ENCODE results near the gene S1PR4. TPM values are rescaled to one million over a fixed set of nuclear protein-coding genes. Genes with fewer than 3 reads are reported as not detected.

S1PR4 gene
- total and polyA plus RNA-seq, 2 experiments from 2014 or later = not detected

DNA sequence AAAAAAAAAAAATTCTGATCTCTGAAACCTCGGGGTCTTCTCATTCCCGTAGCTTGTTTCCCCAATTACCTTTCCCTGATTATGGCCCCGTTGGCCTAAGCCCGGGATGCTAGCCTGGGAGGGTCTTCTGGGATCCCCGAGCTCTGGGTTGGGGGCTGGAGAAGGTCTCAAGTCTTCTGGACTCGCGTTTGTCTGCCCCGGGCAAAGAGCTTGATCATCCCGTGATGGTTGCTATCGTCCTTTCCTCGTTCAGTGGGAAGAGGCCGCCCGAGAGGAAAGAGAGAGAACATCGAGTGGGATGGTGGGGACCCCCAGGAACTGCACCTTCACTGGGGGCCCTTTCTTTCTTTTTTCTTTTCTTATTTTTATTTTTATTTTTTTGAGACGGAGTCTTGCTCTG, 40.3 kb upstream of the S1PR4 start:
- Histone ChIP-seq H3F3A (ENCODE audit: insufficient read depth) (peaks cover 22% of the 10 kb centered on the region), H3K4me3 (no peak overlapping the region), H3K4me2 (ENCODE audit: unreplicated experiment) (no peak overlapping the region), H3K4me1 (ENCODE audit: insufficient read depth) (peaks cover 18% of the 10 kb centered on the region), H4K20me1 (ENCODE audit: insufficient read depth) (no peaks in the 10 kb centered on the region), H3K9ac (no peak overlapping the region), H3K79me2 (ENCODE audit: insufficient read depth) (no peaks in the 10 kb centered on the region), H3K36me3 (ENCODE audit: low read depth) (no peaks in the 10 kb centered on the region), H3K27ac (no peak overlapping the region), H3K9me2 (ENCODE audit: insufficient read depth) (no peaks in the 10 kb centered on the region), H2AFZ (no peak overlapping the region), H3K9me3 (ENCODE audit: low read depth) (no peaks in the 10 kb centered on the region), H3K27me3 (replicated peaks; ENCODE audit: insufficient read depth) (no peaks in the 10 kb centered on the region)
- WGBS, 2 experiments (ENCODE audit: low coverage in 1 of 2, low lambda C conversion rate in 2 of 2, missing lambda C conversion rate in 2 of 2) = 91% methylated on average over 11 to 15 of the region's 15 CpGs
- no peak for TF ChIP-seq EZH2 (IDR thresholded peaks at IDR 0.05; ENCODE audit: insufficient read depth, poor library complexity, severe bottlenecking)
- no peak for TF ChIP-seq EZH2phosphoT487 (IDR thresholded peaks at IDR 0.05; ENCODE audit: insufficient read depth, low read depth)
- DNase-seq = no peak
- in situ Hi-C loops (cut with MboI) = no loop called here

DNA sequence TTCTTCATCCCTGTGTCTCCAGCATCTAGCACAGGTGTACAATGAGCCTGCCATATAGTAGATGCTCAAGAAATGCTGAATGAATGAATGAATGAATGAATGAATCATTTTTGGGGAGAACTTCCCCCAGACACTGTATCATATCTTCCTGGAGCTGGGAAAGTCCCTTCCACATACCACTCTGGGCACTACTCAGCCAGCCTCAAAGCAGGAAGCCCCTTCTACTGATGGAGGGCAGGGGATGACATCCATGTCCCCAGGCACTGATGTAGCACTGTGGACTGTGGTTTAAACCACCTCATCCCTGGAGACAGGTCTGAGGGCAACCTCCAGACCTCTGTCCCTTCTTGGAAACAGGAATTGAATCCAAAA, 37.9 kb upstream of the S1PR4 start:
- Histone ChIP-seq H3K36me3 (ENCODE audit: low read depth) (no peaks in the 10 kb centered on the region), H3K4me1 (ENCODE audit: insufficient read depth) (peaks cover 13% of the 10 kb centered on the region), H3K4me2 (ENCODE audit: unreplicated experiment) (no peak overlapping the region), H2AFZ (no peak overlapping the region), H3K9me2 (ENCODE audit: insufficient read depth) (no peaks in the 10 kb centered on the region), H3F3A (ENCODE audit: insufficient read depth) (peaks cover 22% of the 10 kb centered on the region), H3K9ac (no peak overlapping the region), H4K20me1 (ENCODE audit: insufficient read depth) (no peaks in the 10 kb centered on the region), H3K4me3 (no peak overlapping the region), H3K27me3 (replicated peaks; ENCODE audit: insufficient read depth) (no peaks in the 10 kb centered on the region), H3K79me2 (ENCODE audit: insufficient read depth) (no peaks in the 10 kb centered on the region), H3K27ac (no peak overlapping the region), H3K9me3 (ENCODE audit: low read depth) (no peaks in the 10 kb centered on the region)
- no peak for TF ChIP-seq EZH2 (IDR thresholded peaks at IDR 0.05; ENCODE audit: insufficient read depth, poor library complexity, severe bottlenecking)
- in situ Hi-C loops (cut with MboI) = no loop called here
- no peak for DNase-seq

DNA sequence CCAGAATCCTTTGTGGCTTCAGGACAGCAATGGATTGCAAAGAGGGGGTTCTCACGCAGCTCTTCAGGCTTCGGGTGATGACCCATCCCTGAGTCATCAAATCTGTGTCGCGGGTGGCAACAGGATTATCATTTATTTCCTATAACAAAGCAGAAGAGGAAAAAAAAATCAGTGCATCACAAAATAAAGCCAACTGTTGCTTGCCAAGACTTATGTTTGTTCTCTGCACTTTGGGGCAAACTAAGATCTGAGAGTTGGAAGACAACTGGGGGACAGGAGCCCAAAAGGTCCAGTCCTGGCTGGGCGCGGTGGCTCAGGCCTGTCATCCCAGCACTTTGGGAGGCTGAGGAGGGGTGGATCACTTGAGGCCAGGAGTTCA, 36.3 kb upstream of the S1PR4 start:
- H3K27me3 ChIP-seq (replicated peaks; ENCODE audit: insufficient read depth) = no peaks in the 10 kb centered on the region
- DNase-seq = peak; percentile 98
- peak overlapping the region; percentile 41; the same call in 1 of the 2 replicates for H3K4me3 ChIP-seq
- no peaks in the 10 kb centered on the region for H3K79me2 ChIP-seq (ENCODE audit: insufficient read depth)
- peaks cover 22% of the 10 kb centered on the region for H3F3A ChIP-seq (ENCODE audit: insufficient read depth)
- in situ Hi-C loops (cut with MboI) = no loop called here
- H4K20me1 ChIP-seq (ENCODE audit: insufficient read depth) = no peaks in the 10 kb centered on the region
- no peaks in the 10 kb centered on the region for H3K9me2 ChIP-seq (ENCODE audit: insufficient read depth)
- peaks cover 13% of the 10 kb centered on the region for H3K4me1 ChIP-seq (ENCODE audit: insufficient read depth)
- 0 to 2% methylated on average over 6 of the region's 6 CpGs for whole genome bisulfite sequencing, 2 experiments (ENCODE audit: low coverage in 1 of 2, low lambda C conversion rate in 2 of 2, missing lambda C conversion rate in 2 of 2)
- H2AFZ ChIP-seq = peak overlapping the region; percentile 78
- peak overlapping the region; percentile 94 for H3K27ac ChIP-seq
- peak overlapping the region; percentile 76 for H3K9ac ChIP-seq
- peak overlapping the region; percentile 53 for H3K4me2 ChIP-seq (ENCODE audit: unreplicated experiment)
- H3K9me3 ChIP-seq (ENCODE audit: low read depth) = no peaks in the 10 kb centered on the region
- no peaks in the 10 kb centered on the region for H3K36me3 ChIP-seq (ENCODE audit: low read depth)
- no peak for TF ChIP-seq EZH2 (IDR thresholded peaks at IDR 0.05; ENCODE audit: insufficient read depth, poor library complexity, severe bottlenecking)
- TF ChIP-seq EZH2phosphoT487 (IDR thresholded peaks at IDR 0.05; ENCODE audit: insufficient read depth, low read depth) = no peak

DNA sequence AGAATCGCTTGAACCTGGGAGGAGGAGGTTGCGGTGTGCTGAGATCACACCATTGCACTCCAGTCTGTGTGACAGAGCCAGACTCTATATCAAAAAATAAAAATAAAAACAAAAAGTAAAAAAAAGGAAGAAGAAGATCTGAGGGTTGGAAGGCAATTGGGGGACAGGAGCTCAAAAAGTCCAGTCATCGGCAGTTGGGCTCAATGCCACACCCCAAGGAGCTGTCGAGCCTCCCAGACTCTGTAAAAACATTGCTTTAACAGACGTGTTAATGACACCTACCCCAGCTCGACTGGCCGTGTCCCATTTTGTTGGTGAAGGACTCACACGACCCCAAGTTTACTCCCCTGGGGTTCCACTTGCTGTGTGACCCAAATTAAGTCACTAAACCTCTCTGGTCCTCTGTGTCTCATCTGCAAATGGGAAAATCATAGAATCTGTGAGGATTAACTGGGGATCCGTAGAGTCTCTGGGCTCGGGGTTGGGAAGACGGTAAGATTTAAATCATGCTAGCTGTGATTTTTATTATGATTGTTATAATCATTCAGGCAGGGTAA, 35.7 kb upstream of the S1PR4 start:
- DNase-seq = peak; percentile 34
- H3K27ac ChIP-seq = peak overlapping the region; percentile 94
- peaks cover 13% of the 10 kb centered on the region for H3K4me1 ChIP-seq (ENCODE audit: insufficient read depth)
- TF ChIP-seq EZH2 (IDR thresholded peaks at IDR 0.05; ENCODE audit: insufficient read depth, poor library complexity, severe bottlenecking) = no peak
- no peak for TF ChIP-seq EZH2phosphoT487 (IDR thresholded peaks at IDR 0.05; ENCODE audit: insufficient read depth, low read depth)
- H3K27me3 ChIP-seq (replicated peaks; ENCODE audit: insufficient read depth) = no peaks in the 10 kb centered on the region
- H3K9me2 ChIP-seq (ENCODE audit: insufficient read depth) = no peaks in the 10 kb centered on the region
- peak overlapping the region; percentile 53 for H3K4me2 ChIP-seq (ENCODE audit: unreplicated experiment)
- WGBS, 2 experiments (ENCODE audit: low coverage in 1 of 2, low lambda C conversion rate in 2 of 2, missing lambda C conversion rate in 2 of 2) = 62 to 65% methylated on average over 11 of the region's 11 CpGs
- H3F3A ChIP-seq (ENCODE audit: insufficient read depth) = peaks cover 22% of the 10 kb centered on the region
- peak overlapping the region; percentile 78 for H2AFZ ChIP-seq
- H3K9me3 ChIP-seq (ENCODE audit: low read depth) = no peaks in the 10 kb centered on the region
- H4K20me1 ChIP-seq (ENCODE audit: insufficient read depth) = no peaks in the 10 kb centered on the region
- no peak overlapping the region for H3K4me3 ChIP-seq
- H3K9ac ChIP-seq = peak overlapping the region; percentile 76
- H3K36me3 ChIP-seq (ENCODE audit: low read depth) = no peaks in the 10 kb centered on the region
- in situ Hi-C loops (cut with MboI) = no loop called here
- no peaks in the 10 kb centered on the region for H3K79me2 ChIP-seq (ENCODE audit: insufficient read depth)
